A673 (cell line): ENCODE results near the gene MYRF. TPM values are rescaled to one million over a fixed set of nuclear protein-coding genes. Genes with fewer than 3 reads are reported as not detected.

ENCODE experiments used
- BruUV-seq: library from RNA; stranded (reverse); fragments of 400-500 nt; replicated peaks from 2 replicates; lab custom pipeline; 2021; lab: Mats Ljungman, UMichigan
- CTCF ChIA-PET: fragments of 300-600 bp; sonication (Branson Sonifier 250); formaldehyde crosslinking; loops from one replicate; lab custom pipeline; 2022; ENCODE audit warnings: antibody characterized with exemption; lab: Charles Lee
- POLR2A ChIA-PET: fragments of 300-600 bp; sonication (Branson Sonifier 250); formaldehyde crosslinking; loops from one replicate; lab custom pipeline; 2022; ENCODE audit warnings: antibody characterized with exemption; ENCODE audit not compliant: low non-redundant PET; lab: Charles Lee
- DNase-seq: peaks from one replicate; pipeline ENCODE4 v3.0.0-alpha.2; 2015; ENCODE audit warnings: low spot score
- H3K27ac ChIP-seq: fragments of 200-600 bp; sonication (generic); 2 replicates; pipeline ENCODE4 v1.5.1; 2016; ENCODE audit warnings: mixed run types, low read depth, mild to moderate bottlenecking, mixed read lengths, antibody characterized with exemption, low read length; ENCODE audit not compliant: poor library complexity, severe bottlenecking
- H3K27me3 ChIP-seq: fragments of 200-600 bp; sonication (generic); replicated peaks from 2 replicates; pipeline ENCODE4 v1.6.1; 2017; ENCODE audit warnings: mixed run types, low read depth, mild to moderate bottlenecking, mixed read lengths, antibody characterized with exemption, low read length; ENCODE audit not compliant: insufficient read depth, poor library complexity
- H3K36me3 ChIP-seq: fragments of 200-600 bp; sonication (generic); 2 replicates; pipeline ENCODE4 v1.6.1; 2016; ENCODE audit warnings: mixed run types, mild to moderate bottlenecking, mixed read lengths, antibody characterized with exemption, low read length; ENCODE audit not compliant: insufficient read depth, poor library complexity, severe bottlenecking
- H3K4me1 ChIP-seq: fragments of 200-600 bp; sonication (generic); 2 replicates; pipeline ENCODE4 v1.6.1; 2017; ENCODE audit warnings: mixed run types, mild to moderate bottlenecking, mixed read lengths, antibody characterized with exemption, low read length; ENCODE audit not compliant: insufficient read depth, poor library complexity, severe bottlenecking
- H3K4me3 ChIP-seq: fragments of 200-600 bp; sonication (generic); 2 replicates; pipeline ENCODE4 v1.5.1; 2016; ENCODE audit warnings: low read depth, mixed run types, mild to moderate bottlenecking, mixed read lengths, low read length; ENCODE audit not compliant: poor library complexity, severe bottlenecking
- H3K9me3 ChIP-seq: fragments of 200-600 bp; sonication (generic); 2 replicates; pipeline ENCODE4 v1.6.1; 2016; ENCODE audit warnings: mixed run types, low read depth, mild to moderate bottlenecking, mixed read lengths, antibody characterized with exemption, low read length; ENCODE audit not compliant: poor library complexity, severe bottlenecking
- EZH2 ChIP-seq: fragments of 200-600 bp; sonication (generic); IDR thresholded peaks from 2 replicates; pipeline ENCODE4 v1.6.1; 2017; ENCODE audit warnings: borderline replicate concordance, low read depth, mild to moderate bottlenecking, mixed read lengths, antibody characterized with exemption, low read length; ENCODE audit not compliant: poor library complexity, severe bottlenecking
- intact Hi-C: fragments of 100-400 bp; cut with micrococcal nuclease; formaldehyde crosslinking; loops from one replicate; pipeline ENCODE4 v1.10.0; 2022; ENCODE audit not compliant: unreplicated experiment
- total RNA-seq: library from RNA; stranded (reverse); gene quantifications from 2 replicates; pipeline ENCODE4 v1.2.3, GENCODE V29; 2021
- TF ChIP-seq, protein P1 (sequence below): fragments of 300-800, 200-600 bp; sonication (generic); conservative IDR thresholded peaks from 2 replicates; pipeline ENCODE4 v1.5.1; 2017; ENCODE audit warnings: low read depth, mild to moderate bottlenecking, antibody characterized with exemption, low read length, moderate library complexity, mixed read lengths

The MYRF gene
- total RNA-seq, 1 experiment from 2014 or later: 11.2 TPM

DNA sequence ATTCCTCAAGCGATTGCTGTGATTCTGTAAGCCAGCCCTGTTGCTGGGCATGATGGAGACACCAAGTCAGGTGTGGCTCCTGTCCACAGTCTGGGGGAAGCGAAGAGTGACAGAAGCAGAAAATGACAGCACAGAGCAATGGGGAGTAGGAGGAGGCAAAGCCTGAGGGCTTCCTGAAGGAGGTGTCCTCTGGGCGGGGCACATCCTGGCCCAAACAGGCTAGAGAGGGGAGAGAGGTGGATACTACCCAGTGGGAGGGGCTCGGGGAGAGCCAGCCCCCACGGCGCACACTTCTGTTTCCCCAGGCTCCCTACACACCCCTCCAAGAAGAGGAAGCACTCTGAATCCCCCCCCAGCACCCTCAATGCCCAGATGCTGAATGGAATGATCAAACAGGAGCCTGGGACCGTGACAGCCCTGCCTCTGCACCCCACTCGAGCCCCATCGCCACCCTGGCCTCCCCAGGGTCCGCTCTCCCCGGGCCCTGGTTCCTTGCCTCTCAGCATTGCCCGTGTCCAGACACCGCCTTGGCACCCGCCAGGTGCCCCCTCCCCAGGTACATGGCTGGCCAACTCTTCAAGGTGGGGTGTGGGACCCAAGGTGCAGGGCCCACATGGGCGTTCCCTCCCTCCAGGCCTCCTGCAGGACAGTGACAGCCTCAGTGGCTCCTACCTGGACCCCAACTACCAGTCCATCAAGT is 18.9 kb downstream of the MYRF start:
- no peaks in the 10 kb centered on the region for H3K27me3 ChIP-seq
- DNase-seq: no peak
- ChIA-PET CTCF (no interaction called here), POLR2A (no interaction called here)
- TF ChIP-seq, protein P1, sequence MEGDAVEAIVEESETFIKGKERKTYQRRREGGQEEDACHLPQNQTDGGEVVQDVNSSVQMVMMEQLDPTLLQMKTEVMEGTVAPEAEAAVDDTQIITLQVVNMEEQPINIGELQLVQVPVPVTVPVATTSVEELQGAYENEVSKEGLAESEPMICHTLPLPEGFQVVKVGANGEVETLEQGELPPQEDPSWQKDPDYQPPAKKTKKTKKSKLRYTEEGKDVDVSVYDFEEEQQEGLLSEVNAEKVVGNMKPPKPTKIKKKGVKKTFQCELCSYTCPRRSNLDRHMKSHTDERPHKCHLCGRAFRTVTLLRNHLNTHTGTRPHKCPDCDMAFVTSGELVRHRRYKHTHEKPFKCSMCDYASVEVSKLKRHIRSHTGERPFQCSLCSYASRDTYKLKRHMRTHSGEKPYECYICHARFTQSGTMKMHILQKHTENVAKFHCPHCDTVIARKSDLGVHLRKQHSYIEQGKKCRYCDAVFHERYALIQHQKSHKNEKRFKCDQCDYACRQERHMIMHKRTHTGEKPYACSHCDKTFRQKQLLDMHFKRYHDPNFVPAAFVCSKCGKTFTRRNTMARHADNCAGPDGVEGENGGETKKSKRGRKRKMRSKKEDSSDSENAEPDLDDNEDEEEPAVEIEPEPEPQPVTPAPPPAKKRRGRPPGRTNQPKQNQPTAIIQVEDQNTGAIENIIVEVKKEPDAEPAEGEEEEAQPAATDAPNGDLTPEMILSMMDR: no peak
- TF ChIP-seq EZH2: no peak
- no peak overlapping the region for H3K27ac ChIP-seq
- no TSS peak for BruUV-seq
- no peaks in the 10 kb centered on the region for H3K4me1 ChIP-seq
- H3K4me3 ChIP-seq: no peak overlapping the region
- no peaks in the 10 kb centered on the region for H3K36me3 ChIP-seq
- intact Hi-C loops: no loop called here
- H3K9me3 ChIP-seq: no peaks in the 10 kb centered on the region

DNA sequence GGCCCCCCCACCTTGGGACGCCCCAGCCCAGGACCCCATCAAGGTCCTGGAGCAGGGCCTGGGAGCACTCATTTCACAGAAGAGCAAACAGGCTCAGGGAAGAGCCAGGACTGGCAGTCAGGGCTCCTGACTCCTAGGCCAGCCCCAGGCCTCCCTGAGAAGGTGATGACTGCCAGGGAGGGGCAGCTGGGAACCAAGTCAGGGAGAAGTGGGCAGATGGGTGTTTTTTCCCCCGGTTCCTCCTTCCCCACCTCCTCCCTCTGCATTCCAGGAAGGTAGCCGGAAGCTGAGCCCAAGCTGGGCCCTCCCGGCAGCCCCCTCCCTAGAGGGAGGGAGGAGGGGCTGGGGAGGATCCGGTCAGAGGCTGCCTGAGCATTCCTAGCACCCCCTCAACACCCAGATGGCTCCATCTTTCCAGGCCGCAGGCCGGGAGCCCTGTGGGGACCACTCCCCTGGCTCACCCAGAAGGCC is 19.6 kb downstream of the MYRF start:
- intact Hi-C loops: no loop called here
- no peak for TF ChIP-seq EZH2
- TF ChIP-seq, protein P1: no peak
- no TSS peak for BruUV-seq
- Histone ChIP-seq H3K27ac (no peak overlapping the region), H3K36me3 (no peaks in the 10 kb centered on the region), H3K4me3 (no peak overlapping the region), H3K9me3 (no peaks in the 10 kb centered on the region), H3K27me3 (no peaks in the 10 kb centered on the region), H3K4me1 (peaks cover 6% of the 10 kb centered on the region)
- CTCF ChIA-PET: no interaction called here
- DNase-seq: no peak
- POLR2A ChIA-PET: no interaction called here

DNA sequence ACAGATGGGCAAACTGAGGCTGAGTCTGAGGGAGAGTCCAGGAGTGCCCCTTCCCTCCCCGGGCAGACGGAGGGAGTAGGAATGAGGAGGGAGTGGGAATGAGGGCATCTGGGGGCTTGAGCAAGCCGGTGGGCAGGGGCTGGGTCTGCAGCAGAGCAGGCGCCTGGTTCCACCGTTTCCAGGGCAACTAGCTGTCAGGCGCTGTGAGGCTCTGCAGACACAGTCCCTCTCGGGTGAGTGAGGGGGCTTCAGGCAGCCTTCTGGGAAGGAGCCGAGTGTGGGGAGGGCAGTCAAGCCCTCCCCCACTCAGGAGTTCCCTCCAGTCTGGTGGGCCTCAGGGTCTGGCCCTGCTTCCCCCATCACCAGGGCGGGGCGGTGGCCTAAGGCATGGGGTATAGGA is 20.9 kb downstream of the MYRF start:
- TF ChIP-seq, protein P1: no peak
- no peak for TF ChIP-seq EZH2
- no peaks in the 10 kb centered on the region for H3K27me3 ChIP-seq
- intact Hi-C loops: no loop called here
- H3K4me3 ChIP-seq: no peak overlapping the region
- H3K36me3 ChIP-seq: no peaks in the 10 kb centered on the region
- no TSS peak for BruUV-seq
- no peaks in the 10 kb centered on the region for H3K9me3 ChIP-seq
- peaks cover 10% of the 10 kb centered on the region for H3K4me1 ChIP-seq
- POLR2A ChIA-PET: no interaction called here
- no peak for DNase-seq
- CTCF ChIA-PET: no interaction called here
- H3K27ac ChIP-seq: no peak overlapping the region
